NCI-H1694 treated with DMSO at 0.1 percent for 48 hours (cell line): ENCODE data around the gene HCCS.

Source experiments
- DNase-seq: peaks from one replicate; lab custom pipeline; 2025; lab: John Stamatoyannopoulos, UW

HCCS gene

DNA sequence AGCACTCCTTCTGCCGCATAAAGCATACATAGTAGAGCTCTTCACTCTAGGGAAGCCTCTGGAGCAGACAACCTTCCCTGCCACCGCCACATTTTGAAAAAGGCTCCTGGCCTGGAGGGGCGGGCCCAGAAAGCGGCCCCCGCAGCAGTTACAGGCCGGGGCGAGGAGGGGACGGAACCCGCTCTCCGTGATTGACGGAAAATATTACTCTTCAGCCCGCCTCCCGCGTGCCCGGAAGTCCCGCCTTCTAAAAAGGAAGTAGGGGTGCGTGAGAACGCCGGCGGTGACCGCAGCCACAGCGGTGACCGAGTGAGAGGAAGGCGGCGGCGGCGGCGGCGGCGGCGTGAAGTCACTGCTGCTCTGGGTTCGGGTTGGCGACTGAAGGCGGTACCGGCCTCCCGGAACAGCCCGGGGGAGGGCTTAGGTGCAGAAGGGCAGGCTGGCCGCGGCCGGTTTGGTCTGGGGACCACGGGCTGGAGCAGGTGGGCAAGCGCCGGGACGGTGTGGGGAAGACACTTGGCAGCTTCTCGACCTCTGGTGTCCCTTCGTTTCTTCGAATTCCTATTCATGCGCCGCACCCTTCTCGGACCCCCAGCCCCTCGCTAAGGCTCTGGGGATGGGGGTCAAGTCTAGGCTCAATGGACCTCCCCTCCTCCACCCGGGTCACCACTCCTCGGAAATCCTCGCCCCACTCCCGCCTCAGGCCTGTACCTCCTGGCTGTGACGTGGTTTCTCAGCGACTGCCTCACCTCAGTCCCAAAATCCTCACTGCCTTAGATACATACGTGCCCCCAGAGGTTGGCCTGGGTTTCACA lies at the start of gene HCCS:
Gene HCCS, plus strand, starts transcription at position 296 of the 815 bp plus-strand sequence. CDS start 729 bp downstream, outside the sequence.
- DNase-seq = peak; percentile 35

DNA sequence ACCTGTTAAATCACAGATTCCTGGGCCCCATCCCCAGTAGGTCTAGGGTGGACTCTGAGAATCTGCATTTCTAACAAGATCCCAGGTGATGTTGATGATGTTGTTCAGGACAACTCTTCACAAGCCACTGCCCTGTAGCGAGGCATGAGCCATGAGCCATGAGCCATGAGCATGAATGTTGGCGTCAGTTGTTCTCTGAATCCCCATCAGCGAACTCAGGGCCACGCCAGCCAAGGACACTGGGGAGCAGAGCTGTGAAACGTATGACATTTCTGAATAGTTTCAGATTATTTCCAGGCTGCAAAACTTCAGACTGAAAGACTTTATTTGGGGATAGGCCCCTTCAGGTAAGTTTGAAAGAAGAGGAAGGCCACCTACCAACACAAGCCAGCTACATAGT lies 46.9 kb upstream of the HCCS start:
- no peak for DNase-seq

DNA sequence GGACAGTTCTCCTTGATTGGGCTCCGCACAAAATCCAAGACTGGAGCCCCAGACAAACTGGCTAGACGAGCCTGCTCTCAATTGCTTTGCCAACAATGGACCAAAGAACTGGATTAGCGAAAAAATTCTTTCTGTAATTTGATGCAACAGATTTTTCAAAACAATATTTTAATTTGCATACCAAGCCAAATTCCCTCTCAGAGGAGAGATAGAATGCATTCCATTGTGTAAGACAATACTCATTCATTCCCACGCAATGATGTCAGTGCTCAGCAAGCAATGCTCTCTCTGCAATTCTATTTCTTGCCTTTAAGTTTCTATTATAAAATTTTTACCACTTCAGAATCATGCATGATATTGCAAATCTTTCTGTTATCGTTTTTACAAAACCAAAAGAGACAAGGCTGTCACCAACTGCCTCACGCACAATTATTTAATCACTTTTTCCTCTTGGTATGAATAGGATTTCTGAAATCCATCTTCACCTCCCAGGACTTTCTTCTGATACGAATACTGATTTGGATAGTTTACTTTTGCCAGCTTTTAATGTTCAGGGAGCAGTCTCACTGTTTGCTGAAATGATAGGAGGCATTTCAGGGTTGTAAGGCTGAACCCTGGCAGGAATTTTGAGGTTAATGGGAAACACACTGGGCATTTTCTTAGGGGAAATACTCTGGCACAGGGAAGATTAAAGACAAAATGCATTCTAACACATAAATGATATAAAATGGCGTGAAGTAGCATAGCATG lies 46.1 kb upstream of the HCCS start:
- no peak for DNase-seq

DNA sequence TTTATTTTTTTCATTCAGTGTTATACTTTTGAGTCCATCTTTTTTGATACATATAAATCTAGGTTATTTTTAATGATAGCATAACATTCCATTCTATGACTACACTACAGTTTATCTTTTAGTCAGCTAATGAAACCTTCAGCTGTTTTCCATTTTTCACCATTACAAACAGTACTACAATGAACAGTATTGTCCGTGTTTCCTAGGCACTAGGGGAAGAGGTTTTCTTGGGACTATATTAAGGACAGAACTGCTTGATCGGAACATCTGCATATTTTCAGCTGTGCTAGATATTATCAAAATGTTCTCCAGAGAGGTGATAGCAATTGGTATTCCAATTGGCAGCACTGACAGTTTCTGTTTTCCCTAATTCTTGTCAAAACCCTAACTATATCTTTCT lies 44.3 kb upstream of the HCCS start:
- no peak for DNase-seq

DNA sequence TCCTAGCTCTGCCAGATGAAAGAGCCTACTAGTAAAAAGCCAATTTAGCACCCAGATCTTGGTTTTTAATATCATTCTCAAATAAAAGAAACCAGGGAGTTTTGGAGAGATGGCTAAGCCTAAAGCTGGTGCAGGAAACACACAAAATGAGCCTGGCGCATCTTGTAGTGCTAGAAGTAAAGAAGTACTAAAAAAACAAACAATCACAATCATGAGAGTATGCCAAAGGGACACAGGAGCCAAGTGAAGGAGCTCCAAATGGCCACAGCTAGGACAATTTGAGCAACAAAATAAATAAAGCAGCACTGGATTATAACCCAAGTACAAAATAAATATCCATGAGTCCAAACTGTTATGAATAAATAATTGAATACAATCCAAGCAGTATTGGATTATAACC lies 37.8 kb upstream of the HCCS start:
- DNase-seq = no peak

DNA sequence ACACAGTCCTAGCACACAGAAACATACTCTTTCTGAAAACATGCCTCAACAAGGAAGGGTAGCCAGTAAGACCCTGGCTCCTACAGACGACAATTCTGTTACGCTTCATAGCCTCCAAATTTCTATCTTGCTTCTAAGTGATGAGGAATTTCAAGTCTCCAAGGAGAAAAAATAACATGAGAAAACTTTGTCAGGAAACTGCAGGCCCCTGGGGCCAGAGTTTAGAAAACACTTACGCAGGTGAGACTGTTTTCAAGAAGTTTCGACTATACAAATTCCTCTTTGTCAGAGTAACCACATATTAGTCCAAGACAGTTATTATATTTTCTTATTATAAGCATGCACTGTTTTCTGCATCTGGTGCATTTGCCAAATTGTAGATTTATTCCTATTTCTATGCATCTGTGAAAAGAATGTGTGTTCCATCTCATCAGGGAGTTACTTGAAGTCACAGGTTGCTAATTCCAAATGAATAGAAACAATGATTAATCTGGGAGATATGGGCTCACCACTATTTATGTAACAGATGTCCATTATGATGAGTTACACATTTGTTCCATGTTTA lies 30.3 kb upstream of the HCCS start:
- DNase-seq = no peak

DNA sequence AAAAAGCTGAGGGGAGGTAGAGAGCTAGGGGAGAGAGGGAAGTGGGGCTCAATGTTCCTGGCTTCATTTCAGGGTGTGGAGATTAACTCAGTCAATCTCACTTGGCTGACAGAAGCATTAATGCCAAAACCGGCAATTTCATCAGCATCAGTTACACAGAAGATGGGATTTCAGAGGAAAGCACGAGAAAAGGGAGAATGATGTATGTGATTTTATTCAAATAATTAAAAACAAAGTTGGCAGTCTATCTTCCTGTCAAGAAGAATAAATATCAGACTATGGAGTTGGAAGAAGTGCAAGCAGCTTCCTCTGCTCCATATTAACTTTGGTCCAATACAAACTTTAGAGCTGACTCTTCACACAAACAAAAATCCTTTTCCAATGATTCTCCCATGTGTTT lies 29.6 kb upstream of the HCCS start:
- DNase-seq = no peak

DNA sequence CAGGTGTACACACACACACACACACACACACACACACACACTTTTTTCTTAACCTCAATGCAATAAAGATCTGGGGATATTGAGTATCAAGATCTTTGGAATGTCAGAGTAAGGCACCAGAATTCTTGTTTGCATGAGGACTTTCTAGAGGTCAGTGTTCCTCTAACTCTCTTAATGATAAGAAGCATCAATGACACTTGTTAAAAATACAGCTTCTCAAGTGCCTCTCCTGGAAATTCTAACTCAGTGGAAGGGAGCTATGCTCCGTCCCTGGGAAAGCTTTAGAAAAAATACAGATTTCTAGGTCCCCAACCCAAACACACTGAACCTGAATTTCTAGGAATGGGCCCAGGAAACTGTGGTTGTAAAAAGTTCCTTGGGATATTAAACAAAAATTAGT lies 25.8 kb upstream of the HCCS start:
- no peak for DNase-seq

DNA sequence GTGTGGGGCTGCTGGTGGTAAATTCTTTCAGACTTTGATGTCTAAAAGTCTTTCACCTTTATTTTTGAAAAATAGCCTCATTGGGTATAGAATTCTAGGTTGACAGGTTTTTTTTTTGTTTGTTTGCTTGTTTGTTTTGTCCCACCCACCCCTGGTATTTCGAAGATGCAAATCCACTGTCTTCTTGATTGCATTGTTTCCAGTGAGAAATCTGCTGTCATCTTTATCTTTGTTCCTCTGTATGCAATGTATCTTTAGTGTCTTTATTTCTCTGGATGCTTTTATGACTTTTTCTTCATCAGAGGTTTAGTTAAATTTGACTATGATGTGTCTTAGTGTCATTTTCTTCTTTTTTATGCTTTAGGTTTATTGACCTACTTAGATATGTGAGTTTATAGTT lies 21.3 kb upstream of the HCCS start:
- DNase-seq = no peak

DNA sequence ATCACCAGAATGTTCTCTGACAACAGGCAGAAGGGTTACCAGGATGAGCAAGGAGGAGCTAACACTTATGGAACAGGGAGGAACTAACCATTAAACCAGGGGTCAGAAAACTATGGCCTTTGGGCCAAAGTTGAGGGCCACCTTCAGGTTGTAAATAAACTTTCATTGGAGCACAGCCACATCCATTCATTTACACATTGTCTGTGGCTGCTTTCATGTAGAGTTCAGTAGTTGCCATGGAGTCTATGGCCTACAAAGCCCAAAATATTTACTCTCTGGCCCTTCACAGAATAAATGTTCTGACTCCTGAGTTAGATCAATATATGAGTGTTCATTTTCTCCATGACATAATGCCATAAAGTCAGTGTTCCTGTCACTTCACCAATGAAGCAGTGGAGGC lies 13.2 kb upstream of the HCCS start:
- DNase-seq = no peak

DNA sequence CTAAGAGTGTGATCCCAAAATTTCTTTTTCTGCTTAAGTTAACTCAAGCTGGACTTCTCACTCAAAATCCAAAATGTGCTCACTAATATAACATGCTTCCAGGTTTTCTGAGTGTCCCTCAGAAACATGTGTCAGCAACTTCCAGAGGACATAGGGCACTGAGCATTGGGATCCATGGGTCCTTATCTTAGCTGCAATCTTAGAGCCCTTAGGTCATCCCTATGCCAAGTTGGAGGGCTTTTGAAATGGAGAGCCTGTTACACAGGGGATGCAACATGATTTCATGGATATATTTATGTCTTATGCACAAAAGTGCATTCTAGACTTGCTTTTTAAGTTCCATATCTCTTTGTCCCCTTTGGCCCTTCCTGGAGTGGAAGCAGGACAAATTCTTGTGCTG lies 11.7 kb upstream of the HCCS start:
- no peak for DNase-seq

DNA sequence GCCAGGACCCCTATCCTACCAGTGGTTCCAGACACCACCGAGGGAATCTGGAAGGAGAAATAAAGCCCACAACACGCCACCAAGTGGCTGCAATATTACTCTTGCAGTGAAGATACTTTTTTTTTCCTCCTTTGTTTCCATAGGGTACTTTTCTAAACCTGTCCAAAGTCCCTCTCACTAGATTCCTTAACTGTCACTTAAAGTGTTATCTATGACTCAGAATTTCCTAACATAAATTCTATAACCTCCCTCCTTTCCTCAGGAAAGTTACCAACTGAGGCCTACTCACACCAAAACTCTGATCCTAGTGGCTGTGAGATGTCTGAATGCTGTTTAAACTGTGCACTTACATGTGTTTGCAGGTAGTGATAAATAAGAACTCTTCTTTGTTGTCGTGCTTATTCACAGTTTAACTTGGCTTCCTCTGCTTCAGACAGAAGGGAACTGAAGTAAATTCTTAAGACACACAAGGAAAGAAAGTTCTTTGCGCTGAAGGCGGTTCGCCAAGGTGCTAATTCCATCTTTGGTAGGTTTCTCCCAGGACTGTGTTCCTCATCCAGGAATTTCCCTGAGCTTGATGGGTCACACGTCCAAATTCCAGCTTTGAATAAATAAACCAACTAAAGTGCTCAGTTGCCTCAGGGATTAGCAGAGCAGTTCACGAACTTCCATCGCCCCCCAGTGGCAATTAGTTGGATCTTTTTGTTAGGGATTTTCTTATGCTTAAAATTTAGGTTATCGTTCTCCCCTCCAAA lies 10.7 kb upstream of the HCCS start:
- peak; percentile 16 for DNase-seq

DNA sequence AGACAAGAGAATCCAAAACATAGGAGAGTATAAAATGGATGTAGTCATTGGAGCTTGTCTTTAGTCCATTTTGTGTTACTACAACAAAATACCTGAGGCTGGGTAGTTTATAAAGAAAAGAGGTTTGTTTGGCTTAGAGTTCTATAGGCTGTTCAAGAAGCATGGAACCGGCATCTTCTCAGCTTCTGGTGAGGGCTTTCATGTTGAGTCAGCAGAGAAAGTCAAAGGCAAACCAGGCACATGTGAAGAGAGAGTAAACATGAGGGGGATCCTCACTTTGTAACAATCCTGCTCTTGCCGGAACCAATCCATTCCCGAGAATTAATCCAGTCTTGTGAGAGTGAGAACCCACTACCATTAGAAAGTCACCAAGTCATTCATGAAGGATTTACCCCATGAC lies 8.1 kb upstream of the HCCS start:
- no peak for DNase-seq

DNA sequence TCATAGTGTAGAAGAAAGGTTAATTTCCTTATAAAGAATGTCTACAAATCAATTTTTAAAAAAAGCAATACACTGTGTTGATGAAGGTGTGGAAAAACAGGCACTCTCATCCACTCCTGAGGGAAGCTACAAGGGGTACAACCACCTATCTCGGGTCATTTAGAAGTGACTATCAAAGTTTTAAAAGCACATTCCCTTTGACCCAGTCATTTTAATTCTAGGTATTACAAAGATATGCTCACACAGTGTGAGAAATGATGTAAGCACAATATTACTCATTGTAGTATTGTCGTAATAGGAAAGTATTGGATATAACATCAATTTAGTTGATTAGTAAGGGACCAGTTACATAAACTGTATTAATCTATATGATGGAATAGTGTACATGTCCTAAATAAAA lies 7.4 kb upstream of the HCCS start:
- DNase-seq = no peak

DNA sequence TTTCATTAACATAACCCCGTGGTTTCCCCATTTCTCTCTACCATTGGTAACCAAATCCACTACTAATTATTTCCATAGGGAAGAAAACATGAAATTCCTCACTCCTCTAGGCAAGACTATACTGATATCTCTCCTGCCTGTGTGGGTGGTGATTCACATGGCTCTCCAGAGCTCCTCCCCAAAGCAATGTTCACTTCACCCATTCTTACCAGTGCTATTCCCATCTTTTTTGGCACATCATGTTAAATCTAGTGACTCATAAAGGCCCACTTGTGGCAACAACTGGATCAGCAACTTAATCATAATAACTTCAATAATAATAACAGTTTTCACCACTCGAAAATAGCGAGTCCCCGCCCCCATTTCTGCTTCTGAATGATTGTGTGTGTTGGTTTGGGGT lies 6.1 kb upstream of the HCCS start:
- DNase-seq = no peak

DNA sequence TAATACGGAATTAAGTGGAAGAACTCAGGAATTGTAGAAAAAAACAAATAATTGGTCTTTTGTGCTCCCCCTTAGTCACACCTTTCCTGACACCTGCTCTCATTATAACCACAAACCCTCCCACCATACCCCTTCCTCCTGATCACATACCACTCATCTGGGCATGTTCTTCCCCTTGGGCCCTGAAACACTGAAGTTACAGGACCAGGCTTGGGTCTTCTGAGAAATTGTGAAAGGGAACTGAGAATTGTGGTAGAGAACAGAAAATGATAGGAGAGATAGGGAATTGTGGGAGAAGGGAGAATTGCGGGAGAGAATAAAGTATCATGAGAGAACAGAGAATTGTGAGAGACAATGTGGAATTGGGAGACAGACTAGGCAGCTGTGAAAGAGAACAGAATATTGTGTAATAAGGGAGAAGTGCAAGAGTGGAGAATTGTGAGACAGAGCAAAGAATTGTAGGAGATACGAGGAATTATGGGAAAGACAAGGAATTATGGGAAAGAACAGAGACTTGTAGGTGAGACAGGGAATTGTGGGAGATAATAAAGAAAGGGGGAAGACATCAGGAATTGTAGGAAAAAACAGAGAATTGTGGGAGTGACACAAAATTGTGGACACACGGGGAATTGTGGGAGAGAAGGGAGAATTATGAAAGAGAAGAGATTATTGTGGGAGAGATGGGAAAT lies 2.7 kb upstream of the HCCS start:
- no peak for DNase-seq

DNA sequence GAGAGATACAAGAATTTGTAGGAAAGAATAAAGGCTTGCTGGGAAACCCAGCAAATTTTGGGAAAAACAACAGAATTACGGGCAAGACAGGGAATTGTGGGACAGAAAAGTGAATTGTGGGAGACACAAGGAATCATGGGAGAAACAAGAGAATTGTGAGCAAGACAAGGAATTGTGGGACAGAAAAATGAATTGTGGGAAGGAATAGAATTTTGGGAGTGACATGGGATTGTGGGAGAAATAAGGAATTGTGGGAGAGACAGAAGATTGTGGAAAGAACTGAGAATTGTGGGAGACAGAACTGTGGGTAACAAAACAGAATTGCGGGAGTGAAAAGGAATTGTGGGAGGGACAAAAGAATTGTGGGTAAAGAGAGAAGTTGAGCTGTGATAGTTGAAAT lies 1.2 kb upstream of the HCCS start:
- no peak for DNase-seq

DNA sequence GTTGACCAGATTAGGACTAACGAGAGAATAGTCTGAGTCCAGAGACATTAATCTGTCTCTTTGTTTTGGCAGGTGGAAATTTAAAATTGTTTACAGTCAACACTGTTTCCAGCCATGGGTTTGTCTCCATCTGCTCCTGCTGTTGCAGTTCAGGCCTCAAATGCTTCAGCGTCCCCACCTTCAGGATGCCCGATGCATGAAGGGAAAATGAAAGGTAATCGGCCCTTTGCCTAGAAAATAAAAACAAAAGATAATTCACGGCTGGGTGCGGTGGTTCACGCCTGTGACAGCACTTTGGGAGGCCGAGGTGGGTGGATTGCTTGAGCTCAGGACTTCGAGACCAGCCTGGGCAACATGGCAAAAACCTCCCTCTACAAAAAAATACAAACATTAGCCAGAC lies 815 bp downstream of the HCCS start:
- no peak for DNase-seq

DNA sequence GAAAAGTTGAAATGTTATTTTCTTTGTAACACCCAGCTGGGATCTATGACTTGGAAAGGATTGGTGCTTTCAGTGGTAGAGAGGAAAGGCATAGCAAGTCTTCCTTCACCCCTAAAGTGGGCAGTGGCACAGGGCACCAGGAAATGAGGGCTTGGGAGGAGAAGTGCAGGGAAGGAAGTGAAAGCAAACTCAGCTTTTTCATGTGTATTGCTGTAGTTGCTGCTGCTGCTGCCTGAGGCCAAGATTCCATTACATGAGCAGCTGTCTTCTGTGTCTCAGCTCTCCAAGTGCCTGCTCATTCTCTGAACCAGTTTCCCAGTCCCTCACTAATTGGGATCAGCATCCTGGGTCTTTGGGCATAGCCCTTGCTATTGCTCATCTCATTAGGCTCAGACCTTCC lies 2.6 kb downstream of the HCCS start:
- no peak for DNase-seq

DNA sequence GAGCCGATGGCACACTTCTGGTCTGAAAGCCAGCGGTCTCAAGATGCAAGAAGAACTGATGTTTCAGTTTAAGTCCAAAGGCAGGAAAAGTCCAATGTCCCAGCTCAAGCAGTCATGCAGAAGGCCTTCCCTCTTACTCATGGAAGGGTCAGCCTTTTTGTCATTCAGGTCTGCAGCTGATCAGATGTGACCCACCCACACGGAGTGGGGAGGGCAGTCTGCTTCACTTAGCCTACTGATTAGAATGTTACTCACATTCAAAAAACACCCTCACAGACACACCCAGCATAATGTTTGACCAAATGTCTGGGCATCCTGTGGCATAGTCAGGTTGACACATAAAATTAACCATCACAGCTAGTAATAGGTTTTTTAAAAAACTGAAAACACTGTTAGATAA lies 6.6 kb downstream of the HCCS start:
- no peak for DNase-seq

DNA sequence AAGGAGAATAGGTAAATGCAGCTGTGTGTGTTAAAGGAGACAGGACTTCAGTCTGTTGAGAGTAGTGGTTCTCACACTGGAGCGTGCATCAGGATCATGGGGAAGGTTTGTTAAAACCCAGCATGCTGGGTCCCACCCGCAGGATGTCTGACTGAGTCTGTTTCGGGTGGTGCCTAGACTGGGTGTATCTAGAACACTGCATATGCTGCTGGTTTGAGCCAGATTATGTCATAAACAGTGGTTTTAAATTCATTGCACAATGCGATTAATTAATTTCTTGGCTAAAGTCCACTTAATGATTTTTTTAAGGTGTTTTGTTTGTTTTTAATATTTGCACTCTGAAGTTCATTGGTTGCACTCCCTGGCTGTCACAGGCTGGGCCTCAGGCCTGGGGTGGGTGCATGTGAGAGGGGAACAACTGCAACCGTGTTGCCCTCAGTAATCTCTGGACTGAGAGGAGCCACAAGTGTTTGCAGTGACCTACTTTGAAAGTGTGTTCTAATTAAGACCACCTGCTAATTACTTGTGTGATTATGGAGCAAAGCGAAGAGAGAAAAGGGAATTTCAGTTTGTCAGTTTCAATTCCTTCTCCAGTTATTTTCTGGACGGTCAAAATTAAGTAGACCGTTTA lies 8.3 kb downstream of the HCCS start:
- no peak for DNase-seq
